ENCODE data around the gene HLX. TPM values are rescaled to one million over a fixed set of nuclear protein-coding genes. Genes with fewer than 3 reads are reported as not detected.

HLX gene
- total and polyA plus RNA-seq, 8 donors, result 0.43 to 38.5 (median 3.7) TPM

- 17 to 29% (median 23%) methylated on average over 18 of the region's 18 CpGs for WGBS, 5 donors
- Histone ChIP-seq H3K27ac (no peak overlapping the region), H3K27me3 (peaks cover 54 to 94% (median 81%) of the 10 kb centered on the region in 3 donors), H3K9me3 (peaks cover 0 to 5% (median 0%) of the 10 kb centered on the region in 4 donors), H3K36me3 (no peaks in the 10 kb centered on the region), H3K4me1 (peaks cover 7 to 38% (median 14%) of the 10 kb centered on the region in 4 donors), H3K4me3 (peak overlapping the region in 3 of 4 donors; percentile 27 to 47 (median 45))
- intact Hi-C loops (cut with DNase I; ENCODE audit: low total_unique reads), result no loop called here
- DNase-seq, result no peak
- TF ChIP-seq POLR2AphosphoS5 (IDR thresholded peaks at IDR 0.05), result no peak
- TF ChIP-seq CTCF (IDR thresholded peaks at IDR 0.05), result no peak
- TF ChIP-seq EP300 (IDR thresholded peaks at IDR 0.05), result no peak
- no peak for TF ChIP-seq POLR2A (IDR thresholded peaks at IDR 0.05)
Observed at GRCh38 chr1:220892997-220893700, 13.9 kb downstream of the HLX start.

DNA sequence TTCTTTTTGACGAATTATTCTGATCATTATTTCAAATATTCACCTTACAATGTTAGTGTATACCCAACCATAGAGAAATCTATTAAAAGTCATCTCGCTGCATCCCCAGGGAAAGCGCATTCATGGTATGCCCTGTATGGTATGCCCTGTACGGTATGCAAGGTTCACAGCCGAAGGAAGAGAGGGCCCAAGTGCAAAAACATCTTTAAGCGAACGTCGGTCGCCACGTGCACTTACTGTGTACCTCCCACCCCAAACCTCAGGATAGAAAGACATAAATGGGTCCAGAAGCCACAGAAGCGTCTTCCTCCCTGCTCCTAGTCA, 14.4 kb downstream of the HLX start:
- peaks cover 0 to 5% (median 0%) of the 10 kb centered on the region in 4 donors for H3K9me3 ChIP-seq
- 15 to 32% (median 19%) methylated on average over 11 of the region's 11 CpGs for WGBS, 5 donors
- peak overlapping the region; percentile 27 to 47 (median 38) for H3K4me3 ChIP-seq
- no peak for TF ChIP-seq POLR2A (IDR thresholded peaks at IDR 0.05)
- TF ChIP-seq CTCF (IDR thresholded peaks at IDR 0.05), result no peak
- TF ChIP-seq EP300 (IDR thresholded peaks at IDR 0.05), result no peak
- TF ChIP-seq POLR2AphosphoS5 (IDR thresholded peaks at IDR 0.05), result no peak
- no peak overlapping the region for H3K27ac ChIP-seq
- peaks cover 51 to 89% (median 75%) of the 10 kb centered on the region in 3 donors for H3K27me3 ChIP-seq
- H3K36me3 ChIP-seq, result no peaks in the 10 kb centered on the region
- DNase-seq, result no peak
- intact Hi-C loops (cut with DNase I; ENCODE audit: low total_unique reads), result no loop called here
- peaks cover 7 to 36% (median 12%) of the 10 kb centered on the region in 4 donors for H3K4me1 ChIP-seq

DNA sequence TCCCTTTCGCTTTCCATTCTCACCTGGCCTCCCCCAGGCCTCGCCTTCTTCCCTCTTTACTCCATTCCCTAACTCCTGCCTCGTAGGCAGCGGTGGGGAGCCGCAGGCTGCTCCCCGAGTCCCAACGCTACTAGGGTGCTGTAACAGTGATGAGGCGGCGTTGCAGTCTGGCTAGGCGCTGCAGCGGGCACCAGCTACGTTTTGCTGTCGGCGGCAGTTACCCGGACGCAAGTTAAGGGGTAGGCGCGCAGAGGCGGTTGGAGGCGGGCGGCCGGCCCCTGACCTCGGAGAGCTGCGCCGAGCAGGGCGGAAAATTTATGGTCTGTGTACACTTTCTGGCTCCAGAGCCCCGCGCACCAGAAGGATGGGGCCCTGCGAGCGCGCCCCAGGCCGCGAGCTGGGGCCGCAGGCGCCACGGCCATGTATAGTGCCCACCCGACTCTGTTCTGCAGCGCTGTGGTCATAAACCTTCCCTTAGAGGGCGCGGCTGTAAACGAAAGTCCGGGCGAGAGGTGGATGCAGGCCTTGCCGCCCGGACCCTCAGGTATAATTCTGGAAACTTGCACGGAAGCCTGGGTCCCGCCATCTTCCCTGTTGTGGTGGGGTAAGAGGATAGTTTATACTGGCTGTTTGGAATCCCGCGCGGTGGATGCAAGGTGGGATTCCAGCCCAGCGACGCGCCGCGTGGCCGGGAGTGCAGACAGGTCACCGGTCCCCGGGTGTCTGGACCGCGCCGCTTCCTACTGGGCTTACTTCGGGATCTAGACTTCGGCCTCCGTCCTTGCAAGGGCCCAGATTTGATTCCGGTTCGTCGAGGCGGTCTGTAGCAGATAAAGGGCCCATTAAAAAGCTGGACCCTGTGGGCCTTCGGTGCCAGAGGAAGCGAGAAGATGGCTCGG, 15.0 kb downstream of the HLX start:
- intact Hi-C loops (cut with DNase I; ENCODE audit: low total_unique reads), result no loop called here
- no peak overlapping the region for H3K27ac ChIP-seq
- WGBS, 5 donors, result 12 to 25% (median 16%) methylated on average over 49 to 71 of the region's 71 CpGs

More for the DNA sequence above, 15.0 kb downstream of the HLX start:
- Histone ChIP-seq H3K9me3 (peaks cover 0 to 5% (median 0%) of the 10 kb centered on the region in 4 donors), H3K27me3 (peaks cover 47 to 83% (median 70%) of the 10 kb centered on the region in 3 donors), H3K4me3 (peak overlapping the region; percentile 27 to 47 (median 38)), H3K36me3 (no peaks in the 10 kb centered on the region), H3K4me1 (peaks cover 7 to 36% (median 12%) of the 10 kb centered on the region in 4 donors)
- peak in 1 of 2 donors; percentile 47 for DNase-seq
- TF ChIP-seq CTCF (IDR thresholded peaks at IDR 0.05) (no peak), POLR2A (IDR thresholded peaks at IDR 0.05) (no peak), POLR2AphosphoS5 (IDR thresholded peaks at IDR 0.05) (no peak), EP300 (IDR thresholded peaks at IDR 0.05) (no peak)

Data from stomach (tissue), 9 donors.